Natural killer cell (primary cell): ENCODE results near the gene C1QTNF9B. TPM values are rescaled to one million over a fixed set of nuclear protein-coding genes. Genes with fewer than 3 reads are reported as not detected.
A peak's percentile ranks its signal among the peaks of the same experiment; 100 is the strongest.

Source experiments
- ATAC-seq, 3 donors: fragments of 150-1000 bp in 2 of 3; fragments of 200-7000 bp in 1 of 3; cut with Tn5 transposase; 1 replicate in 1 of 3; 2 replicates in 2 of 3; pipeline ENCODE4 v1.10.0; 2021; ENCODE audit warnings: mild to moderate bottlenecking in 2 of 3, moderate library complexity in 2 of 3
- DNase-seq, 2 donors: peaks; one replicate each; pipeline versions ENCODE4 v3.0.0 to v3.0.0-alpha.2; 2013 to 2021; ENCODE audit warnings: mixed read lengths in 1 of 2
- H3K27ac ChIP-seq: one replicate; pipeline ENCODE4 v1.5.1; 2013; ENCODE audit warnings: mild to moderate bottlenecking, low read length
- H3K27me3 ChIP-seq: one replicate; pipeline ENCODE4 v1.6.1; 2013; ENCODE audit warnings: low read length; ENCODE audit not compliant: control insufficient read depth, insufficient read depth
- H3K36me3 ChIP-seq: one replicate; pipeline ENCODE4 v1.6.1; 2013; ENCODE audit warnings: low read length; ENCODE audit not compliant: control insufficient read depth, insufficient read depth
- H3K4me1 ChIP-seq: one replicate; pipeline ENCODE4 v1.6.1; 2013; ENCODE audit warnings: low read length; ENCODE audit not compliant: control insufficient read depth, insufficient read depth
- H3K4me3 ChIP-seq: one replicate; pipeline ENCODE4 v1.5.1; 2013; ENCODE audit warnings: low read length
- H3K9me3 ChIP-seq: one replicate; pipeline ENCODE4 v1.6.1; 2013; ENCODE audit warnings: low read length; ENCODE audit not compliant: control insufficient read depth, insufficient read depth
- H3K27ac Mint-ChIP-seq, 2 donors: one replicate each; pipeline ENCODE4 v1.8.0; 2022; ENCODE audit warnings: mild to moderate bottlenecking in 2 of 2, mixed read lengths in 2 of 2, moderate library complexity in 1 of 2
- H3K27me3 Mint-ChIP-seq, 2 donors: one replicate each; pipeline ENCODE4 v1.8.0; 2022; ENCODE audit warnings: low read depth in 2 of 2, mixed read lengths in 2 of 2
- H3K36me3 Mint-ChIP-seq: one replicate; pipeline ENCODE4 v1.8.0; 2022; ENCODE audit warnings: mixed read lengths
- H3K4me1 Mint-ChIP-seq, 2 donors: one replicate each; pipeline ENCODE4 v1.8.0; 2022; ENCODE audit warnings: mixed read lengths in 2 of 2
- H3K4me3 Mint-ChIP-seq: one replicate; pipeline ENCODE4 v1.8.0; 2022; ENCODE audit warnings: mild to moderate bottlenecking, moderate library complexity, mixed read lengths
- H3K9me3 Mint-ChIP-seq, 2 donors: one replicate each; pipeline ENCODE4 v1.8.0; 2022; ENCODE audit warnings: mixed read lengths in 2 of 2
- CTCF ChIP-seq: fragments of 200-600 bp; IDR thresholded peaks from one replicate; pipeline ENCODE4 v1.8.0; 2022; ENCODE audit warnings: antibody characterized with exemption
- WGBS: methylation state at CpG from one replicate; pipeline ENCODE4 v1.1.7; 2013; ENCODE audit warnings: missing lambda C conversion rate; ENCODE audit not compliant: insufficient coverage; 5-methylcytosine and 5-hydroxymethylcytosine counted together
- intact Hi-C: fragments of 100-400 bp; cut with micrococcal nuclease; formaldehyde crosslinking; loops from one replicate; pipeline ENCODE4 v1.14.2; 2022
- total RNA-seq, 4 donors: library from RNA; stranded (reverse); fragments of 120-200 nt in 1 of 4; gene quantifications; one replicate each; pipeline versions ENCODE4 v1.2.3 to v1.2.4, GENCODE V29; 2013 to 2022

The C1QTNF9B gene
- total RNA-seq, 3 donors from 2014 or later (not counting 1 experiment from before 2014, with no cell fraction given): not detected

DNA sequence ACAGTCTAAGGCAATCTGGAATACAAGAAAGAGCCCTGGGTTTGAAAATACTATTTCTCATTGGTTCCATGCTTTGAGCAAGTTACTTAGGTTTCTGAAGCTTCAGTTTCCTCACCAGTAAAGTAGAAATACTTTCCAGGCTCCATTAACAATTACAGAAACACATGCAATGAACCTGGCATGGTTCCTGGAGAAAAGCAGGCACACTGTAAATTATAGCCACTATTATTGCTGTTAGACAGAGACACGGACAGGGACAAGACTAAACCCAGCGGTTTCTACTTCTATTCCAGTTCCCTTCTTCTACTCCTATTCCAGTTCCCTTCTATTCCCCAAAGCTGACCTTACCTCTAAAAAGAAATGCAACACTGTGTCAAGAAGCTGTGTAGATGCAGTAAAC, 49.3 kb downstream of the C1QTNF9B start:
- Histone ChIP-seq H3K36me3 (no peaks in the 10 kb centered on the region), H3K4me1 (no peaks in the 10 kb centered on the region), H3K27ac (no peak overlapping the region), H3K9me3 (no peaks in the 10 kb centered on the region), H3K27me3 (no peaks in the 10 kb centered on the region), H3K4me3 (no peak overlapping the region)
- 93% methylated on average over 2 of the region's 2 CpGs for WGBS
- H3K36me3 Mint-ChIP-seq: no peaks in the 10 kb centered on the region
- no peak overlapping the region for H3K4me3 Mint-ChIP-seq
- peaks cover 0 to 29% of the 10 kb centered on the region in 2 donors for H3K4me1 Mint-ChIP-seq
- TF ChIP-seq CTCF: no peak
- no peaks in the 10 kb centered on the region for H3K27me3 Mint-ChIP-seq
- no peak overlapping the region for H3K27ac Mint-ChIP-seq
- intact Hi-C loops: no loop called here
- DNase-seq (no peak), ATAC-seq (no peak)
- no peaks in the 10 kb centered on the region for H3K9me3 Mint-ChIP-seq

DNA sequence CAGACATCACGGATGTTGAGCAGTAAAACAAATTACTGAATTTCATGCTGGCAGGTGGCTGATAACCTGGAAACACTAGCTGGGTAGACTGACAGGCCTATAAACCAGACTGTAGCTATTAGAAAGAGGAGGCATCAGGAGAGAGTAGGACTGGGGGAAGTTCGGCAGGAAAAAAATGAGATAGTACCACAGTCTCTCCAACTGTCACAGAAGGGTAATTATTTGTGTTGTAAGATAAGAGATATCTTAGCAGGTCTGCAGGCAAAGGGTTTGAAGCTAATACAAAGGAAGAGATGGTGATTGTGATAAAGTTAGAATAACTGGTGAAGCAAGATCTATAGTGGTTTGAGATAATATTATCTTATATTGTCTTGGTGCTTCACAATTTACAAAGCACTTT, 49.8 kb downstream of the C1QTNF9B start:
- H3K27ac Mint-ChIP-seq: no peak overlapping the region
- TF ChIP-seq CTCF: no peak
- H3K4me3 ChIP-seq: no peak overlapping the region
- H3K36me3 ChIP-seq: no peaks in the 10 kb centered on the region
- intact Hi-C loops: no loop called here
- no peak overlapping the region for H3K27ac ChIP-seq
- no peaks in the 10 kb centered on the region for H3K27me3 ChIP-seq
- WGBS: 61% methylated on average over 2 of the region's 2 CpGs
- H3K9me3 ChIP-seq: no peaks in the 10 kb centered on the region
- no peaks in the 10 kb centered on the region for H3K9me3 Mint-ChIP-seq
- H3K4me1 Mint-ChIP-seq: peaks cover 0 to 29% of the 10 kb centered on the region in 2 donors
- no peak for DNase-seq
- H3K4me3 Mint-ChIP-seq: no peak overlapping the region
- H3K27me3 Mint-ChIP-seq: no peaks in the 10 kb centered on the region
- H3K4me1 ChIP-seq: no peaks in the 10 kb centered on the region
- H3K36me3 Mint-ChIP-seq: no peaks in the 10 kb centered on the region
- no peak for ATAC-seq

DNA sequence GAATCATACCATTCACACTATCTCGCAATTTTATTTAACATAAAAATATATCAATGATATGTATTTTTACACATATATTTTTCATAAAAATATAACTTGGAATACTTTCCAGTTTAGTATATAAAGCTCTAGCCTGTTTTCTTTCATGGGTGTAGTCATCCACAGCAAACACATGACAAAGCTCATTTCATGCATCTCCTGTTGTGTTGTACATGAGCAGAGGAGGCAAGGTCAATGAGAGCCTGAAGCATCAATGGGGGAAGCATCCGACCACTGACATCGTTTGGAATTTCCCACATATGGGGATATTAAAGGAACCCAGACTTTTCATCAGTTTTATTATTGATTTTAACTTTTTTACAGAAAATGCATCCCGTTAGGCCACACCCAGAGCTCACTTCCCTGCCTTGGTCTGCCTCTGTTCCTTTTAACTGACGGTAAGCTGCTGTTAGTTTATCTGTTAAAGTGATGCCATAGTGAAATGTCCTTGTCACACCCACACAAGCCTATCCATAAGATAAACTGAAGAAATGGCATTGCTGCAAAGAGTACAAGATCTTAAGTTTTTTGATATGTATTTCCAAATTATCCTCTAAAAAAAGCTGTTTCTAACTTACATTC, 52.1 kb downstream of the C1QTNF9B start:
- no peaks in the 10 kb centered on the region for H3K9me3 ChIP-seq
- no peaks in the 10 kb centered on the region for H3K36me3 Mint-ChIP-seq
- H3K4me1 Mint-ChIP-seq: peaks cover 0 to 29% of the 10 kb centered on the region in 2 donors
- H3K27me3 Mint-ChIP-seq: no peaks in the 10 kb centered on the region
- intact Hi-C loops: no loop called here
- peaks cover 4% of the 10 kb centered on the region for H3K36me3 ChIP-seq
- H3K27ac Mint-ChIP-seq: no peak overlapping the region
- DNase-seq (no peak), ATAC-seq (no peak)
- H3K27ac ChIP-seq: no peak overlapping the region
- WGBS: 90% methylated on average over 4 of the region's 5 CpGs
- H3K27me3 ChIP-seq: no peaks in the 10 kb centered on the region
- no peaks in the 10 kb centered on the region for H3K9me3 Mint-ChIP-seq
- H3K4me1 ChIP-seq: no peaks in the 10 kb centered on the region
- H3K4me3 ChIP-seq: no peak overlapping the region
- H3K4me3 Mint-ChIP-seq: no peak overlapping the region
- TF ChIP-seq CTCF: no peak

GRCh38 chr13:23844132-23844531, 53.2 kb downstream of the C1QTNF9B start:
- Histone ChIP-seq H3K36me3 (peaks cover 4% of the 10 kb centered on the region), H3K4me1 (no peaks in the 10 kb centered on the region), H3K4me3 (no peak overlapping the region), H3K9me3 (no peaks in the 10 kb centered on the region), H3K27me3 (no peaks in the 10 kb centered on the region), H3K27ac (no peak overlapping the region)
- WGBS: 95% methylated on average over 2 of the region's 2 CpGs
- DNase-seq: no peak
- H3K27ac Mint-ChIP-seq: peak overlapping the region in 1 of 2 donors; percentile 9
- no peaks in the 10 kb centered on the region for H3K36me3 Mint-ChIP-seq
- peaks cover 0 to 28% of the 10 kb centered on the region in 2 donors for H3K4me1 Mint-ChIP-seq
- intact Hi-C loops: no loop called here
- ATAC-seq: no peak
- no peak for TF ChIP-seq CTCF
- H3K27me3 Mint-ChIP-seq: no peaks in the 10 kb centered on the region
- no peak overlapping the region for H3K4me3 Mint-ChIP-seq
- H3K9me3 Mint-ChIP-seq: no peaks in the 10 kb centered on the region
